SKM-1 (cell line): Measurements from ENCODE around the gene BMP4.
"Not testable (repeated sequence)": the region's sequence is repeated elsewhere in the genome, so short reads cannot be mapped to it uniquely, and the experiment has no call there.

Source experiments
- DNase-seq: peaks from one replicate; lab custom pipeline; 2025; ENCODE audit not compliant: unreplicated experiment; lab: John Stamatoyannopoulos, UW

Gene BMP4

DNA sequence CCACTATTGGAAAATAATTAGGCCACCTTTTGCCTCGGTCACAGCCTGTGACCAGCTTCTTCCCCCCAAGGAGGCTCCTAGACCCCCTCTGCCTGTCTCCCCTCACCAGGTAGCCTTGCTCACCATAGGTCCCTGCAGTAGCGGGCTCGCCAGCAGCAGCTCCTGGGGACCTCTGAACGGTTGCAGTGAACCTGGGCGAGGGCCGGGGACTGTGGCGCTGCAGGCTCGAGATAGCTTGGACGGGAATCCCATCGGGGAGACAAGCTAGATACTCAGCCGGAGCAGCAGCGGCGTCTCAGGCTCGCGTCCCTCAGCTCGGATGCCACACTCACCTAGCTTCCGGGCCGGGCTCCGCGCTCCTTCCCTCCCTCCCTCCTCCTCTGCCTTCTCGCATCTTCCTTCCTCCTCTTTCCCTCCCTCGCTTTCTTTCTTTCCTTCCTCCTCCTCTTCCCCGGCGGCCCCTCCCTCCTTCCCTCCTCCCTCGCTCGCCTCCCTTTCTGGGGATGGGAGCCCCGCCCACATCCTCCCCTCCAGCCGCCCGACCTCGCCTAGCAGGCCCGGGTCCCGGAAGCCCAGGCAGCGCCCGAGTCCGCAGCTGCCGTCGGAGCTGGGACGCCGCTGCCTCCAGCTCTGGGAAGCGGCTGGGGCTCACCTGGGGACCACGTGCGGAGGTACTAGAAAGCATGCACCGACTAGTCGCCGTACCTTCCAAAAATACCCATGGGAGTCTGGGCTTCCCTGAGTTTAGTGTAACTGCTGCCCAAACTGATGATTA lies at the start of gene BMP4:
BMP4 (minus strand) TSS at position 399 of the 775 bp plus-strand sequence. CDS start 4,603 bp downstream, outside the sequence.
- DNase-seq, result peak; percentile 3

DNA sequence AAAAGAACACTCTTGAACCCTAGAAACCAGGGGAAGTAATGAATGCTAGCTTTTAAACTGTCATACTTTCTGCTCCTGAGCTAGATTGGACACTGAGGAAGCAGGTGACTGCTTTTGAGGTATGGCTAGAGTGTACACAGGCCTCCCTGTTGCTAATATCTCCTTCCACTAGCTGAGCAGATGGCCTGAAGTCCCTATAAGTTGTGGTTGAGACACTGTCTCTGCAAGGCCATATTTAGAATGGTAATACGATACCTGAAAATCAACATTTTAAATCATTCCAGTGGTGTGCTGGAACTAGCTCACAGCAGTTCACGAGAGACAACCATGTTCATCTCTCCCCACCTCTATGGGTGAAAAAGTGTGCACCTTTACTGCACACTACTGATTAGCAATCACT lies 46.4 kb upstream of the BMP4 start:
- no peak for DNase-seq

DNA sequence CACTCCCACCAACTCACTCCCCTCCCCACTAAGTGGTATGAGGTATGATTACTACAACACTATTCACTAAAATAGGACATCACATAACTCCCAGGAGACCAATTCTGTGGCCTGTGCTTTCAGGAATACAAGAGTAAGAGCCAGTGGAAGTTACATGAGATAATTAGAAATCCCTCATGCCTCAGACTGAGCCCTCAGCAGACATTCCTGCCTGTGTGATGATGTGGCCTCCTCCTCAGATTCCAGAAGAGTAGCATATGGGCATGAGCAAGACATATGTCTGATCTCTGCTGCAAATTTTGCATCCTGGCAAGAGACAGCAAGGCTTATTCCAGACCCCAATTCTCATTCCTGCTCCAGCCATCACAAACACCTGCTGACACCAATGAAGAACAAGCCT lies 46.0 kb upstream of the BMP4 start:
- no peak for DNase-seq

DNA sequence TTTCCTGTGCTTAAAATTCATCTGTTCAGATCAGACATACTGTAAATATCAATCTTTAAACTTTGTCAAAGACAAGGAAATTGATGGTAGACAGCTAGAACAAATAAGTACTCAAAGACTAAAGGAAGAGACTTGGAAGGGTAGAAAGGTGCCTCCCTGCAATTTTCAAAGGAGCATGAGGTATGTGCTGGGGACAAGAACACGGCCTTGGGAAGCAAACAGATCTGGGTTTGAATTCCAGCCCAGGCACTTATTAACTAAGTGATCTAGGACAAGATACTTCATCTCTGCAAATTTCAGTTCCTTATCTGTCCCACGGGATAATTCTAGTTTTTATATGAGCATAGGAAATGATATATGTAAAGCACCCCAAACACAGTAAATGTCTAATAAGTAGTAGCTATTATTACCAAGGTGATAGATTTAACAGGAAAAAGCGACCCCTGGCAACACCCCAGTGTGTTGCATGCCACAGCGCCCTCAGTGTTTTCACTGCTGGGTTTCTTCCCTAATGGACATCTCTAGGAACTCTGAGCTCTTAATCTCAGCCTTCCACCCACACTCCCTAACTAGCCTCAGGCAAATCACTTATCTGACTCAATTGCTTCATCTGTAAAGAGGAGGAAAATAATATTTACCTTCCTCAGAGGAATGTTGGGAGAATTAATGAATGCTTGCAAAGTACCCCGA lies 44.7 kb upstream of the BMP4 start:
- DNase-seq, result no peak

DNA sequence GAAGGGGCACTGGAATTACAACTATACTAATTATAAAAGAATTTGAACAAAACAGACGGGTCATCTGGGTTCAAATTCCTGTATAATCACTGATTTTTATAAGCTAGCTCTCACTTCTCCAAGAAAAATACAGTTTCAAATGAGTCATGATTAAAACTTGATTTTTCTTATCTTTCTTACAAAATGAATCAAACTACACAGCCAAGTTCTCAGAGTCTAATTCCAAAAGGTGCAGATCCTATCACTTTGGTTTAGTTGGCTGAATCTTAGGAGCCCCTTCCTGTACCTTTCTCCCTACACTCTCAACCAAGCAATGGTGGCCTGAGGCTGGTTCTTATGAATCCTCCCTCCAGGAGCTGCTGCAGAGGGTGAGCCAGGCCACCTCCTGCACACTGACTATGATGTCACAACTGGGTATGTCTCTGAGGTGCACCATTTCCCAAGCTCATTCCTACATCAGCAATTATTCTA lies 43.8 kb upstream of the BMP4 start:
- DNase-seq, result no peak

DNA sequence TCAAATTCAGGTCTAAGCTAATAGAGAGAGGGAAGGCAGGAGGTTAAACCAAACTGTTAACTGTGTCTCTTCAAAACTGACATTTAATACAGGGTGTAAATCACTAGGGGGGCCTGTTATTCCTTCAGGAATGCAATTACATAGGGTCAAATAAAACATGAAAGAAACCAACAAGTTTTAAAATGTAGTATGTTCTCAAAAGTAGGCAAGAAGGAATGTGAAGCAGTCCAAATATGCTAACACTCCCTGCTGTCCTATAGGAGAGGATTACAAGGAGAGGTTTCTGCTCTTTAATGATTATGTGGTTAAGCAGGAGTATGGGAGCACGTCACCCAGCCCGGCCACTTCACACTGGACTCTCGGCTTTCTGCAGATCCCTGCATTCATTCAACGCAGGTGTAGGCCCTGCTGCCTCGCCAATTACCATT lies 42.5 kb upstream of the BMP4 start:
- no peak for DNase-seq

DNA sequence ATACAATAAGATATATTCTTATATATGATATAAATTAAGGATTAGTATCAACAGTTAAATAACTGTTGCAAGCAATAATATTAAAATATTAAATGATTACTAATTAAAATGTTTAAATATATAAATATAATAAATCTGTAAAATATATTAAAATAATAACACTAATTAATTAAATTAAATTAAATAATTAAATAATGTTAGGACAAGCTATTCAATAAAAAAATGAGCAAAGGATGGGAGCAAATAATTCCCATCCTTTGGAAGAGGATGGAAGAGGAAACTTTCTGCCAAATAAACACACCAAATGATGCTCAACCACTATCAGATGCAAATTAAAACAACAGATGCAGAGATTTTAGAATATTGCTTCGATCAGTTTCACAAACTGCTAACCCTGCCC lies 39.4 kb upstream of the BMP4 start:
- DNase-seq, result no peak

DNA sequence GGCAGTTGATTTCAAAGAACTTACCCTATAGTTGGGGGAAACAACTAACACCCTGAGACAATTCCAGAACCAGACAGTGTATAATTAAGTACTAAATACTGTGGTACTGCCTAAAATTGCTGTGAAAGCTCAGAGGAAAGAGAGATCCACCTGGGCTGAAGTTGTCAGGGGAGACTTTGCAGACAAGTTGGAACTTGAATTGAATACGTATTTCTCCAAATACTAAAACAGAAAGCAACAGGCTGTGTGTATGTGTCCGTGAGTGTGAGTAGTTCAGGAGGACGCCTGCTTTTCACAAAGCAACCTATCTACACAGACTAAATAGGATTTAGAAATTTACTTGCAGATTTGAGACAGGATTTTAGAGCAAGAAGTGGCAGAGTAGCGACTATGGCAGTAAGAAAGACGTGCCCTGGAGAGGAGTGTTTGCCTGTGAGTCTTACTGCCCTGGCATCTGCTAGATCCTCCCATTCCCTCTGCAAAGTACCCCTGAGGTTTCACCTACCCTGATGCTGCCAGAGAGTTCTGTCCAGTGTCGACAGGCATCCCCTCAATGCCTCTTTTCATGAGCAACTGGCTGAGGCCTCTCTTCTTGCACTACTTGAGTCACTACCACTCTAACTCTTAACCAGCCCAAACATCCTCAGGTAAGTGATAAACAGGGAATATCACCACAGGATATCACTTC lies 37.4 kb upstream of the BMP4 start:
- DNase-seq, result no peak

DNA sequence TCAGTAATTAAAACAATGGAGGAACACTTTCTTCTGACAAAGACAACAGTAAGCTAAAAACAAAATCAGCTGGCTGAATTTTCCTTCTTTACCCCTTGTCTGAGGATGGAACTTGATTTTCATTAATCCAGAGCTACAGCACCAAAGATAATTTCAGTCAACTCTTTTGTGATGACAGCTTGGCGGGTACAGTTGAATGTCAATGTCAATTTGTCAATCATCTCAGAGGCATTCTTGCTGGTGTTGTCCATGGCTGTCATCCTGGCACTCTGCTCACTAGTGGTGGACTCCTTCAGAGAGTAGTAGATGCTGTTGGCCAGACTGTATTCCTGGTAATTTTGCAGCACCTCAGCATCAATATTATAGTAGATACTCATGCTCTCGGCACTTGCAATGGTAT lies 34.4 kb upstream of the BMP4 start:
- no peak for DNase-seq

DNA sequence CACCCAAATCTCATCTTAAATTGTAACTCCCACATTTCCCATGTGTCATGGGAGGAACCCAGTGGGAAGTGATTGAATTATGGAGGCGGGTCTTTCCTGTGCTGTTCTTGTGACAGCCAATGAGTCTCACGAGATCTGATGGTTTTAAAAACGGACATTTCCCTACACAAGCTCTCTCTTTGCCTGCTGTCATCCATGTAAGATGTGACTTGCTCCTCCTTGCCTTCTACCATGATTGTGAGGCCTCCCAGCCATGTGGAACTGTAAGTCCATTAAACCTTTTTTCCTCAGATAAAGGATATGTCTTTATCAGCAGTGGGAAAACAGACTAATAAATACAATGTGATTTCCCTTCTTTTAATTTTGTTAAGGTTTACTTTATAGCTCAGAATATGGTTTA lies 30.1 kb upstream of the BMP4 start:
- not testable (repeated sequence) for DNase-seq

DNA sequence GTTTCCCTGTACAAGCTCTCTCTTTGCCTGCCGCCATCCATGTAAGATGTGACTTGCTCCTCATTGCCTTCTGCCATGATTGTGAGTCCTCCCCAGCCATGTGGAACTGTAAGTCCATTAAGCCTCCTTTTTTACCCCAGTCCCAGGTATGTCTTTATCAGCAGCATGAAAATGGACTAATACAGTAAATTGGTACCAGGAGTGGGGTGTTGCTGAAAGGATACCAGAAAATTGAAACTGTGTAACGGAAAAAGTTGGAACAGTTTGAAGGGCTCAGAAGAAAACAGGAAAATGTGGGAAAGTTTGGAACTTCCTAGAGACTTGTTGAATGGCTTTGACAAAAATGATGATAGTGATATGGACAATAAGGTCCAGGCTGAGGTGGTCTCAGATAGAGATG lies 28.3 kb upstream of the BMP4 start:
- DNase-seq, result not testable (repeated sequence)

DNA sequence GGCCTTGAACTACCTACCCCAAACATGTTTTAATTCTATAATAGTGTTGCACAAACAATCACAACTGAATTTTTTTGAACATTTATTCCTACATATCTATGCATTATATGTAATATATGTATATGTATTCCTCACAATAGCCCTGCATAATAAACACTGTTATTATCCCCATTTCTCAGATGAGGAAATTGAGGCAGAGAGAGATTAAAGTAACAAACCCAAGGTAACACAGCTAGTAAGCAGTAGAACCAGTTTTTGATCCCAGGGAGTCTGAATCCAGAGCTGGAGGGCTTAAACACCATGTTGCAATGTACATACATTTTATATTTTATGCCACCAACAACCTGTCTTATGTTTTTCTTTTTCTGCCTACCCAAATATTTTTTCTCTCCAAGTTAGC lies 26.5 kb upstream of the BMP4 start:
- DNase-seq, result no peak

DNA sequence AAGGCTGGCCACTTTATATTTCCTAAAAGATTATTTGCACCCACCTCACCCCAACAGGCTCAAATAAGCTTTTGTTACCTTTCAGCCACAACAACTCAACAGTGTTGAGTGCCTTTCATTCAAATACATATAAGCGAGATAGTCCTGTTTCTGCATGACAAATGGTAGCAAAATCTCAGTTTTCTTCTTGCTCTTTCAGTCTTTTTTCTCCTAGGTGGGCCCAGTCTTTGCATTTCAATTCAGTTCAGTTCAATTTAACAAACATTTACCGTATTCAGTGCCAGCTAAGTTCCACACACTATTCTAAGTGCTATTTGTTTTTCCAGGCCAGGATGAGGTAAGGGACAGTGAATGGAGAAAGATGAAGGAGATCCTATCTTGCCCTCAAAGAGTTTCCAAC lies 25.9 kb upstream of the BMP4 start:
- no peak for DNase-seq

DNA sequence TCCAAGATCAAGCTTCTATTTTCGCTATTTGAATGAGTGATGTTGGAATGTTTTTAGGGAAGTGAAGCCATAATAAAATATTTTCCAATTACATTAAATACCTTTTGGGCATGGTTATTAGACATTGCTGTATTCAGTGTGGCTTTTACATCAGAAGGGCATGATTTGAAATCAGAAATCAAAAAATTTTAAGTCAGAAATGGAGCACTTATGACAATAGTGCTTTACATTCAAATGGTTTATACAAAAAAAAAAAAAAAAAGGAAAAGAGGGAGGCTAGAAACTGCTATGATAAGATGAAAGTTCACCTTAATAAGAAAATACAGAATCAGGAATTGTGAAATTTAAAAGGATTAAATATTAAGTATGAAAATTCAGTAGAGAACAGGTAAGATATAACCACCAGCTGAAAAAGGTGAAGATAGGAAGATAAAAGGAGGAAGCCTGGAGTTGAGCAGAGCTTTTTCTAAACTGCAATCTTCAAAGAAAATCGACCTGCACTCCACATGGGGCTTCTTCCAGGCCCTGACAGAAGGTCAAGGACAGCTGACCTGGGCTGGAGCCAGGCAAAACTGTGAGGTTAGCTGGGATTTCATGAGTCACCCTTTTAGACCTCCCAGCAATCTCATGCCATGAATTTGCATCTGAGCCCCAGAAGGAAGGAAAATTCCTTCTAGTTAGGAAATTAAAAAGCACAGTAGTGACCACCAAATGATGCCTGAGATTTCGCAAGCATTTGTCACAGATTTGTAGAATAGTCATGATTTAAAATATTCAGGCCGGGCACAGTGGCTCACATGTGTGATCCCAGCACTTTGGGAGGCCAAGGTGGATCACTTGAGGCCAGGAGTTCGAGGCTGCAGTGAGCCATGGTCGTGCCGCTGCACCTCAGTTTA lies 23.4 kb upstream of the BMP4 start:
- DNase-seq, result no peak

DNA sequence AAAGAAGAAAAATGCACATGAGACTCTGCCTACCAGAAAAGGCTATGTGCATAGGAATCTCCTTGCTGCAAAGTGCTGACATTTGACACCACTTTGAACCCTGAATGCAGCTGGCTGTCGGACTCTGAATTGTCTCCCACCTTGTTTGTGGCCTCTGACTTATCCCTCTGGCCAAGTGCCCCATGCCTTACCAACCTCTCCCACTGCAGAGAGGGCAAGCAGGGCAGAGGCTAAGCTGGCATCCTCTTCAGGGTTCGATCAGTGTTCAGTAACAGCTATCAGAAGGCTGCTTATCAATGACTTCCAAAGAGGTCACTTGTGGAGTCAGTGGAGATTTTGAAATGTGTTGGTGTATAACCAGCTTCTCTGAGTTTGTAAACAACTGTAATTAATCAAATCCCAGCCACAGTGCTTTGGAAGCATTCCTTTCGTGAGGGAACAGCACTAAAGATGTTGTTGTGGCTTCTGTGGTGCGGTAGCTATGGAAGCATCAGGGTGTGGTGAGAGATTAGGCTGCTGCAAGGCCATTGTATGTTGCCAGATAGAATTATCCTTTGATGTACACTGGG lies 22.6 kb upstream of the BMP4 start:
- no peak for DNase-seq

DNA sequence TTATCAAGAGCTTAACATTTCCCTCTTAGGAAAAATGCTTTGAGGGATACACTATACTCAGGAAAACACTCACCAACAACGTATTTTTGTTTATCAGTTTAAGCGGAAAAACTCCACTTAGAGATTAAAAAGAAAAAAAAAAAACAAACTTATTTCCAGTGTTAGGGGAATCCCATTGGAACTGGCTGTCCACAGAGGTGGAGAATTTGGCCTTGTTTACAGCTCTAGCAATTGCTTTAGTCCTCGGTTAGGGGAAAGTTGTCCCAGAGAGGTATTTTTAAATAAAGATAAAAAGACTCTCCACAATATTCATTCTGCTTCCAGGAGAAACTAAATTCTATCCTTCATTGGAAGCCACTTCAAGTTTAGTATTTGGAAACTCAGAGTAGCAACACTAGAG lies 21.6 kb upstream of the BMP4 start:
- no peak for DNase-seq

DNA sequence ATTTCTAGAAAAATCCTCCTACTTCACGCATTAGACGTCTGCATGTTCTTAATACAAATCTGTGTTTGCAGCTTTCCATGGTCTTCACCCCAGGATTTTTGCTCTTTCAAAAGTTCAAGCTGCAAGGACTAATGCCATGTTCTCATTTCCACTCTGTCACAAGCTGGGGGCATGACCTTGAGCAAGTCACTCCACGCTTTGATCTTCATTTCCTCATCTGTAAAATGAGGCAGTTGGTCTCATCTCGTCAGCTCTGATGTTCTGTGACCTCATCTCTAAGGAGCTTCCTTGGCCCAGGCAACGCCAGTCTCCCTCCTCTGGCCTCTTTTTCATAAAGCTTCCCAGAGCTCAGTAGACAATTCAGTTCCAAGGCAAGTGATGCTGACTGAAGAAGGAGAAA lies 18.8 kb upstream of the BMP4 start:
- no peak for DNase-seq

DNA sequence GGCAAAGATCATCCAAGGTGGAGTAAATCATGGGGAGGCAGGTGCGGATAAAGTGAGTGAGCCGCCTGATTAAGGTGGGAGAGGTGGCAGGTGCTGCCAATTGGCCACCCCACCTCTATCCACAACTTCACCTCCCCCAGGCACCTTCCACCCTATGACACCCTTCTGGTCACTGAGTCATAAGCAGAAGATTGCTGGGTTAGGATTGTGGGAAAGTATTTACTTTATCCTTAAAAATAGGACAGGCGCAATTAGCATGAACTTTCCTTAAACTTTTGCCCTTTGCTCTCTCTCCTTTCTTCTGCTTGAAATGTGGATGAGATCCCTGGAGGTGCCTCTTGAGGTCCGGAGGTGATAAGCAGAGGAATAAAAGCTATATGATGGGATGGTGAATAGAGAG lies 14.9 kb upstream of the BMP4 start:
- no peak for DNase-seq

DNA sequence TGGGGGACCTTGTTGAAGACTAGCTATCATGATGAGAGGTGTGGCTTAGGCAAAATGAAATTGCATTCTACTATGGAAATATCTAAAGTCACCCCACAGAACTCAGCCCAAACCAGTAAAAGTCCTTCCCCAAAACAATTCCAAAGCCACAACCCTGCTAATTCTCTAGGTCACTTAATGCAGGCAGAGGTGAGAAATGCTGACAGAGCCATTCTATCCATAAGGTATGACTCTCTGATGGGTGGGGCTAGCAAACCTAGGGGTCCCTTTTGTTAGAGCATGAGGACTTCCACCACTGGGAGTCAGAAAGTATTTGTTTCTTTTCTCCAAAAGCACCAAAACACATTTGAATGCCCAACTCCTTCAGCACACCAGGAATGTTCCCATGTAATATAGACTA lies 12.7 kb upstream of the BMP4 start:
- no peak for DNase-seq

DNA sequence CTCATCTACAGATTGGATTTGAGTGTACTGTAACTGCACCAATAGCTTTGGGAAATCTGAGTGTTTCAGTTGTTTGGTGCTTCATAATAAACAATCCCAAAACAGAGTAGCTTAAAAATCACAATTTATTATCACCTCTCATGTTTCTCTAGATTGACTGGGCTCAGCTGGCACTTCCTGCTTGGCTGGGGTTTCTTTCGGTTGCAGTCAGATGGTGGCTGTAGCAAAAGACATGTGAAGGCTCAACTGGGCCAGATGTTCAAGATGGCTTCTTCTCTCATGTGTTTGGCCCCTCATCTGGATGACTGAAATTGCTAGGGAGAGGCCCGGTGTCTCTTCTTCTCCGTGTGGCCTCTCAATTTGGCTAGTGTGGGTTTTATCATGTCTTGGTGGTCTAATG lies 12.1 kb upstream of the BMP4 start:
- no peak for DNase-seq

DNA sequence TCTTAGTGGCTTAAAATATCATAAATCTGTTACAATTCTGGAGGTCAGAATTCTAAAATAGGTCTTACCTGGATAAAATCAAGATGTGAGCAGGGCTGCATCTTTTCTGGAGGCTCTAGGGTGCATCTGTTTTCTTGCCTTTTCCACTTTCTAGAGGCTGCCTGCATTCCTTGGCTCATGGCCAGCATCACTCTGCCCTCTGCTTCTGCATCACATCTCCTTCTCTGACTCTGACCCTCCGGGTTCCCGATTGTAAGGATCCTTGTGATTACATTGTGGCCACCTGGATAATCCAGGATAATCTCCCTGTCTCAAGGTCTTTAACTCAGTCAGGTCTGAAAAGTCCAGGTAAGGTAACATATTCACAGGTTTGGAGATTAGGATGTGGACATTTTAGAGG lies 11.0 kb upstream of the BMP4 start:
- DNase-seq, result no peak
